HepG2 (cell line): ENCODE measurements around the gene RIOK3. TPM values are rescaled to one million over a fixed set of nuclear protein-coding genes. Genes with fewer than 3 reads are reported as not detected.

ENCODE experiments used
- ARNTL ChIP-seq: sonication (generic); formaldehyde crosslinking; IDR thresholded peaks from 2 replicates; pipeline ENCODE4 v1.4.0; 2020; ENCODE audit warnings: mild to moderate bottlenecking, missing genetic modification reagents
- ATF4 ChIP-seq, 2 experiments: fragments of 450-650 bp in 1 of 2; sonication (generic) in 1 of 2; formaldehyde crosslinking; IDR thresholded peaks; 2 replicates each; pipeline versions ENCODE4 v1.5.0 to v1.8.0; 2020 to 2022; ENCODE audit warnings: mild to moderate bottlenecking in 1 of 2, missing genetic modification reagents in 1 of 2
- CREM ChIP-seq, 2 experiments: sonication (generic) in 1 of 2; formaldehyde crosslinking in 1 of 2; IDR thresholded peaks; 2 replicates each; pipeline versions ENCODE4 v1.4.0 to v1.6.1; 2016 to 2020; ENCODE audit warnings: antibody characterized with exemption in 1 of 2, mild to moderate bottlenecking in 1 of 2, missing genetic modification reagents in 1 of 2
- DMTF1 ChIP-seq: sonication (generic); formaldehyde crosslinking; IDR thresholded peaks from 2 replicates; pipeline ENCODE4 v1.4.0; 2020; ENCODE audit warnings: mild to moderate bottlenecking, missing genetic modification reagents
- HNRNPUL1 ChIP-seq: fragments of 200-400 bp; formaldehyde crosslinking; IDR thresholded peaks from 2 replicates; pipeline ENCODE4 v1.6.1; 2017; ENCODE audit warnings: low read depth, mild to moderate bottlenecking, low read length, moderate library complexity
- KDM5B ChIP-seq: sonication (generic); formaldehyde crosslinking; IDR thresholded peaks from 2 replicates; pipeline ENCODE4 v1.4.0; 2020; ENCODE audit warnings: missing genetic modification reagents, mild to moderate bottlenecking, borderline replicate concordance
- KLF16 ChIP-seq, 2 experiments: sonication (generic) in 1 of 2; formaldehyde crosslinking in 1 of 2; IDR thresholded peaks; 2 replicates each; pipeline versions ENCODE4 v1.6.1 to v1.8.0; 2016 to 2023; ENCODE audit warnings: missing genetic modification reagents in 2 of 2, missing compliant biosample characterization in 1 of 2
- MTF1 ChIP-seq: sonication (generic); formaldehyde crosslinking; IDR thresholded peaks from 2 replicates; pipeline ENCODE4 v1.5.0; 2020; ENCODE audit warnings: missing genetic modification reagents
- NFE2L2 ChIP-seq: fragments of 150-350 bp; IDR thresholded peaks from 2 replicates; pipeline ENCODE4 v1.6.1; 2014; ENCODE audit warnings: low read length
- NR2F1 ChIP-seq, 2 experiments: fragments of 450-650 bp in 1 of 2; formaldehyde crosslinking in 1 of 2; IDR thresholded peaks; 2 replicates each; pipeline versions ENCODE4 v1.5.0 to v1.6.1; 2016 to 2020; ENCODE audit warnings: mild to moderate bottlenecking in 1 of 2, missing compliant biosample characterization in 1 of 2, missing genetic modification reagents in 1 of 2, moderate library complexity in 1 of 2
- TBX2 ChIP-seq: sonication (generic); formaldehyde crosslinking; IDR thresholded peaks from 2 replicates; pipeline ENCODE4 v1.5.0; 2020; ENCODE audit warnings: missing genetic modification reagents, mild to moderate bottlenecking, borderline replicate concordance
- TRIM22 ChIP-seq: fragments of 450-650 bp; IDR thresholded peaks from 2 replicates; pipeline ENCODE4 v1.6.1; 2017
- UBTF ChIP-seq: sonication (generic); formaldehyde crosslinking; IDR thresholded peaks from 2 replicates; pipeline ENCODE4 v1.4.0; 2020; ENCODE audit warnings: mild to moderate bottlenecking, missing genetic modification reagents
- ZBTB7B ChIP-seq: sonication (generic); formaldehyde crosslinking; IDR thresholded peaks from 2 replicates; pipeline ENCODE4 v1.4.0; 2020; ENCODE audit warnings: missing genetic modification reagents
- ZNF224 ChIP-seq: sonication (generic); formaldehyde crosslinking; IDR thresholded peaks from 2 replicates; pipeline ENCODE4 v1.5.0; 2020; ENCODE audit warnings: mild to moderate bottlenecking, missing genetic modification reagents
- ZNF431 ChIP-seq: sonication (generic); formaldehyde crosslinking; IDR thresholded peaks from 2 replicates; pipeline ENCODE4 v1.9.0; 2022; ENCODE audit warnings: missing genetic modification reagents, low read depth, mild to moderate bottlenecking, borderline replicate concordance
- ZNF777 ChIP-seq: sonication (generic); formaldehyde crosslinking; IDR thresholded peaks from 2 replicates; pipeline ENCODE4 v1.4.0; 2020; ENCODE audit warnings: missing genetic modification reagents
- polyA plus RNA-seq, 8 experiments: library from polyadenylated mRNA; depleted of rRNA in 3 of 8; stranded (reverse) in 7 of 8; unstranded in 1 of 8; fragments of >200 nt; fragmentation: Illumina TruSeq in 4 of 8; extraction: Trizol in 4 of 8; gene quantifications; 2 replicates each; pipeline versions ENCODE4 v1.2.1 to v1.2.3, GENCODE V29; 2011 to 2016; ENCODE audit warnings: low read depth in 4 of 8, missing spikeins in 1 of 8, mixed read lengths in 1 of 8; ENCODE audit not compliant: insufficient read depth in 1 of 8
- total RNA-seq, 5 experiments: library from RNA; depleted of rRNA; stranded (reverse); fragments of >200 nt; fragmentation: Illumina TruSeq; extraction: Trizol; gene quantifications; 2 replicates each; pipeline ENCODE4 v1.2.3, GENCODE V29; 2016; ENCODE audit warnings: low read depth in 1 of 5
- TF ChIP-seq, protein P1 (sequence below): sonication (generic); formaldehyde crosslinking; IDR thresholded peaks from 2 replicates; pipeline ENCODE4 v1.5.0; 2020; ENCODE audit warnings: mild to moderate bottlenecking, missing genetic modification reagents

The RIOK3 gene
- total and polyA plus RNA-seq, 2 of the 13 experiments (the other 11 are each of a cell fraction or from before 2014, with no cell fraction given), result 26.7 to 36.0 TPM

DNA sequence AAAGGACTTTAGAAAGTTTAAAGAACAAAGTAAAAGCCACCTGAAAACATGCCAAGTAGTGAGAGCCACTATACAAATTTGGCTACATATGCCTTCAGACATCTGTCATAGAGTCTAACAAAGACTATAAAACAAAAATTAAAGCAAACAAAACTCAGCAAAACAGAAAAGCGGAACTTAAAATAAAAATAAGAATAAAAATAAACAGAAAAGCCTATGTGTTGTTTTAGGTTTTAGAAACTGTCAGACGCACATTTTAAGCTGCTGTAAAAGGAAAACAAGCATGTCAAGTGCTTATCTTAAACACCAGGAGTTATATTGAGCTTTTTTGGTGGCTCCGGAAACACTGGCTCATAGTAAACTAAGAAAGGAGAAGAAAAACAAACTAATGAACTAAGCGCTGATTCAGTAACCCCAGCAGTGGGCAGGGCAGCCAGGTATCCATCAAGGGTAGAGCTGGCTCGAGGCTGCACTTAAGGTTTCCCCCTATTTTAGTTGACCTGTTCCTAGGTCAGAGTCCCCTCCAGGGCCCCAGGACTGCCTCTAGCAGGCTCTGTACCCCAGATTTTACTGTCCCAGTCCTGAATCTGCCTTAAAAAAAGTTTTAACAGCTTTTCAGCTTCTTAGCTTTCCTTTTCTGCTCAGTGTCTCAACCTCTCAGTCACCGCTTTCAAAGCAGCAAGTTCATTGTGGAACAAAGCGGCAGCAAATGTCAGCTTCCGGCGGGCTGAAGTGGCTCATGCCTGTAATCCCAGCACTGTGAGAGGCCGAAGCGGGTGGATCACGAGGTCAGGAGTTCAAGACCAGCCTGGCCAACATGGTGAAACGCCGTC lies 34.9 kb downstream of the RIOK3 start (continued):
- no peak for TF ChIP-seq TRIM22
- no peak for TF ChIP-seq MTF1 (CRISPR knock-in tag)
- 0 out of 4 replicates have a peak, but pooled peaks of 1 of the 2 experiments have one; percentile 21 for TF ChIP-seq KLF16 (CRISPR knock-in tag; IDR thresholded peaks at IDR 0.05)
- TF ChIP-seq, protein P1, sequence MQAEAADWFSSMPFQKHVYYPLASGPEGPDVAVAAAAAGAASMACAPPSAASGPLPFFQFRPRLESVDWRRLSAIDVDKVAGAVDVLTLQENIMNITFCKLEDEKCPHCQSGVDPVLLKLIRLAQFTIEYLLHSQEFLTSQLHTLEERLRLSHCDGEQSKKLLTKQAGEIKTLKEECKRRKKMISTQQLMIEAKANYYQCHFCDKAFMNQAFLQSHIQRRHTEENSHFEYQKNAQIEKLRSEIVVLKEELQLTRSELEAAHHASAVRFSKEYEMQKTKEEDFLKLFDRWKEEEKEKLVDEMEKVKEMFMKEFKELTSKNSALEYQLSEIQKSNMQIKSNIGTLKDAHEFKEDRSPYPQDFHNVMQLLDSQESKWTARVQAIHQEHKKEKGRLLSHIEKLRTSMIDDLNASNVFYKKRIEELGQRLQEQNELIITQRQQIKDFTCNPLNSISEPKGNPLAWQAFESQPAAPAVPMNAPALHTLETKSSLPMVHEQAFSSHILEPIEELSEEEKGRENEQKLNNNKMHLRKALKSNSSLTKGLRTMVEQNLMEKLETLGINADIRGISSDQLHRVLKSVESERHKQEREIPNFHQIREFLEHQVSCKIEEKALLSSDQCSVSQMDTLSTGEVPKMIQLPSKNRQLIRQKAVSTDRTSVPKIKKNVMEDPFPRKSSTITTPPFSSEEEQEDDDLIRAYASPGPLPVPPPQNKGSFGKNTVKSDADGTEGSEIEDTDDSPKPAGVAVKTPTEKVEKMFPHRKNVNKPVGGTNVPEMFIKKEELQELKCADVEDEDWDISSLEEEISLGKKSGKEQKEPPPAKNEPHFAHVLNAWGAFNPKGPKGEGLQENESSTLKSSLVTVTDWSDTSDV (CRISPR knock-in tag), result no peak
- no peak for TF ChIP-seq ZBTB7B (CRISPR knock-in tag)
- TF ChIP-seq ZNF224 (CRISPR knock-in tag), result no peak
- no peak for TF ChIP-seq NFE2L2
- no peak for TF ChIP-seq HNRNPUL1
- no peak for TF ChIP-seq ZNF777 (CRISPR knock-in tag)
- TF ChIP-seq ZNF431 (CRISPR knock-in tag), result no peak
- TF ChIP-seq UBTF, result 0 out of 2 replicates have a peak, but pooled peaks have one; percentile 30
- TF ChIP-seq TBX2 (CRISPR knock-in tag), result peak; percentile 38; the same call in 1 of the 2 replicates
- no peak for TF ChIP-seq DMTF1 (CRISPR knock-in tag)
- no peak for TF ChIP-seq NR2F1 (CRISPR knock-in tag; IDR thresholded peaks at IDR 0.05)
- TF ChIP-seq KDM5B (CRISPR knock-in tag), result peak; percentile 47; the same call in 1 of the 2 replicates
- no peak for TF ChIP-seq ARNTL
- 0 out of 2 replicates have a peak, but pooled peaks have one; percentile 13 for TF ChIP-seq CREM (IDR thresholded peaks at IDR 0.05)
- no peak for TF ChIP-seq CREM (CRISPR knock-in tag; IDR thresholded peaks at IDR 0.05)
- TF ChIP-seq ATF4 (CRISPR knock-in tag; IDR thresholded peaks at IDR 0.05), result no peak
